DOHH2 (cell line): Measurements from ENCODE around the gene FOXD4.
"Not testable (repeated sequence)": the region's sequence is repeated elsewhere in the genome, so short reads cannot be mapped to it uniquely, and the experiment has no call there.

Experiments
- EZH2phosphoT487 ChIP-seq: fragments of 200-600 bp; sonication (generic); IDR thresholded peaks from 2 replicates; pipeline ENCODE4 v1.6.1; 2017; ENCODE audit warnings: borderline replicate concordance, mild to moderate bottlenecking, antibody characterized with exemption, low read length, moderate library complexity, mixed read lengths
- TF ChIP-seq, protein P1 (sequence below): fragments of 200-600 bp; sonication (generic); IDR thresholded peaks from one replicate; pipeline ENCODE4 v1.5.1; 2014; ENCODE audit warnings: antibody characterized with exemption, mild to moderate bottlenecking, low read depth, low read length; ENCODE audit not compliant: poor library complexity, severe bottlenecking

DNA sequence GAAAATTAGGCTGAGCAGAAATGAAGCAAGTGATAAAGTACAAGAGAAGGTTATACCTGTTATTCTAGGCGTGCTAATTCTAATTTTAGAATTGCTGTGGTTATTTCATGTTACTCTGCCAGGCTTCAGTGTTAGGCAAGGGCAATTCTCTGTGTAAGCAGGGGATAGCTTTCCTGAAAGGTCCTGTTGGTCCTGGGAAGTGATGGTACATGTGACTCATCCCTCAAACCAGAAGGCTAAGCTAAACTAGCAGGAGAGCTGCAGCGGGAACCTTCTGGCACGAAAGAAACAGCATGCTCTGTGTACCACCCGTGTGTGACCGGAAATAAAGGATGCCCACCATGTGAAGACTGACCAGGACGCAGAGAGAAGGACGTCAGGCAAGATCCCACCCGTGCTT lies 8.7 kb downstream of the FOXD4 start:
- TF ChIP-seq, protein P1, sequence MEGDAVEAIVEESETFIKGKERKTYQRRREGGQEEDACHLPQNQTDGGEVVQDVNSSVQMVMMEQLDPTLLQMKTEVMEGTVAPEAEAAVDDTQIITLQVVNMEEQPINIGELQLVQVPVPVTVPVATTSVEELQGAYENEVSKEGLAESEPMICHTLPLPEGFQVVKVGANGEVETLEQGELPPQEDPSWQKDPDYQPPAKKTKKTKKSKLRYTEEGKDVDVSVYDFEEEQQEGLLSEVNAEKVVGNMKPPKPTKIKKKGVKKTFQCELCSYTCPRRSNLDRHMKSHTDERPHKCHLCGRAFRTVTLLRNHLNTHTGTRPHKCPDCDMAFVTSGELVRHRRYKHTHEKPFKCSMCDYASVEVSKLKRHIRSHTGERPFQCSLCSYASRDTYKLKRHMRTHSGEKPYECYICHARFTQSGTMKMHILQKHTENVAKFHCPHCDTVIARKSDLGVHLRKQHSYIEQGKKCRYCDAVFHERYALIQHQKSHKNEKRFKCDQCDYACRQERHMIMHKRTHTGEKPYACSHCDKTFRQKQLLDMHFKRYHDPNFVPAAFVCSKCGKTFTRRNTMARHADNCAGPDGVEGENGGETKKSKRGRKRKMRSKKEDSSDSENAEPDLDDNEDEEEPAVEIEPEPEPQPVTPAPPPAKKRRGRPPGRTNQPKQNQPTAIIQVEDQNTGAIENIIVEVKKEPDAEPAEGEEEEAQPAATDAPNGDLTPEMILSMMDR: not testable (repeated sequence)
- TF ChIP-seq EZH2phosphoT487: not testable (repeated sequence)
